ENCODE measurements around the gene IGFN1.
"Not testable (repeated sequence)": the region's sequence is repeated elsewhere in the genome, so short reads cannot be mapped to it uniquely, and the experiment has no call there.

Gene IGFN1

GRCh38 chr1:201190624-201191051 lies at the start of gene IGFN1:
Gene IGFN1, plus strand, starts transcription at chr1:201190824. Its CDS starts 2,470 bp downstream, at chr1:201193294.
- no peak for DNase-seq (ENCODE audit: low spot score)

GRCh38 chr1:201140941-201141260 lies 49.7 kb upstream of the IGFN1 start:
- no peak for DNase-seq (ENCODE audit: low spot score)

GRCh38 chr1:201141418-201141817 lies 49.2 kb upstream of the IGFN1 start:
- no peak for DNase-seq (ENCODE audit: low spot score)

- DNase-seq (ENCODE audit: low spot score), result no peak
Observed at GRCh38 chr1:201142011-201142848, 48.4 kb upstream of the IGFN1 start.

GRCh38 chr1:201142849-201143725 lies 47.5 kb upstream of the IGFN1 start:
- no peak for DNase-seq (ENCODE audit: low spot score)

GRCh38 chr1:201143726-201144635 lies 46.6 kb upstream of the IGFN1 start:
- no peak for DNase-seq (ENCODE audit: low spot score)

GRCh38 chr1:201144701-201145100 lies 45.9 kb upstream of the IGFN1 start:
- no peak for DNase-seq (ENCODE audit: low spot score)

- DNase-seq (ENCODE audit: low spot score), result no peak
Observed at GRCh38 chr1:201145132-201145531, 45.5 kb upstream of the IGFN1 start.

- no peak for DNase-seq (ENCODE audit: low spot score)
Observed at GRCh38 chr1:201145816-201146215, 44.8 kb upstream of the IGFN1 start.

- no peak for DNase-seq (ENCODE audit: low spot score)
Observed at GRCh38 chr1:201146626-201147390, 43.8 kb upstream of the IGFN1 start.

- no peak for DNase-seq (ENCODE audit: low spot score)
Observed at GRCh38 chr1:201147396-201148015, 43.1 kb upstream of the IGFN1 start.

GRCh38 chr1:201149400-201149799 lies 41.2 kb upstream of the IGFN1 start:
- DNase-seq (ENCODE audit: low spot score), result peak; percentile 82

- no peak for DNase-seq (ENCODE audit: low spot score)
Observed at GRCh38 chr1:201153474-201154388, 36.9 kb upstream of the IGFN1 start.

- peak; percentile 90 for DNase-seq (ENCODE audit: low spot score)
Observed at GRCh38 chr1:201154389-201155165, 36.0 kb upstream of the IGFN1 start, which contains the start of gene TMEM9. Gene TMEM9, minus strand, starts transcription at chr1:201154474. Its CDS starts 551 bp downstream, at chr1:201153923.

GRCh38 chr1:201155354-201155753 lies 35.3 kb upstream of the IGFN1 start:
- DNase-seq (ENCODE audit: low spot score), result no peak

- DNase-seq (ENCODE audit: low spot score), result no peak
Observed at GRCh38 chr1:201156346-201156745, 34.3 kb upstream of the IGFN1 start.

- DNase-seq (ENCODE audit: low spot score), result no peak
Observed at GRCh38 chr1:201156819-201157218, 33.8 kb upstream of the IGFN1 start.

GRCh38 chr1:201157949-201158348 lies 32.7 kb upstream of the IGFN1 start:
- DNase-seq (ENCODE audit: low spot score), result no peak

- DNase-seq (ENCODE audit: low spot score), result not testable (repeated sequence)
Observed at GRCh38 chr1:201163036-201163435, 27.6 kb upstream of the IGFN1 start.

Measured in HuH-7 (cell line).